ENCODE results near the gene ABCC4. TPM values are rescaled to one million over a fixed set of nuclear protein-coding genes. Genes with fewer than 3 reads are reported as not detected.

The ABCC4 gene
- total and polyA plus RNA-seq, 2 donors (not counting 1 experiment from before 2014, with no cell fraction given), result 35.2 to 98.8 TPM

DNA sequence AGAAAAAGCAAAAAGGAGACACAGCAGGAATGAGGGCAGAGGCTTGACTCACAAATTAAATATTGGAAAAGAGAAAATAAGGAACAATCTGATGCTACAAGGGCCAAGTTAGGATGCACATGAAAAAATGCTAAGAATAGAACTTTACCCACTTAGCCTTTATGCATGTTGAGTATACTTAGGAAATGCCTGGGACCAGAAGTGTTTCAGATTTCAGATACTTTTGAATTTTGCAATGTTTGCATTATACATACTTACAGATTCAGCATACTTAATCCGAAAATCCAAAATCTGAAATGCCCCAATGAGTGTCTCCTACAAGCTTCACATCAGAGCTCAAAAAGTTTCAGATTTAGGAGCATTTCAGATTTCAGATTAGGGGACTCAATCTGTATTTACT lies 262.3 kb downstream of the ABCC4 start:
- H3K4me1 ChIP-seq (ENCODE audit: control insufficient read depth, extremely low read depth, insufficient read depth, low read length), result no peaks in the 10 kb centered on the region
- no peak overlapping the region for H3K4me2 ChIP-seq (ENCODE audit: extremely low read depth, insufficient read depth, low read length)
- H4K20me1 ChIP-seq (ENCODE audit: control insufficient read depth, extremely low read depth, insufficient read depth, low read length), result no peaks in the 10 kb centered on the region
- DNase-seq (ENCODE audit: low read depth in 2 of 2), result no peak
- H3K79me2 ChIP-seq (ENCODE audit: control insufficient read depth, insufficient read depth, low read length), result no peaks in the 10 kb centered on the region
- no peak for TF ChIP-seq EZH2 (IDR thresholded peaks at IDR 0.05; ENCODE audit: low read length, missing control alignments)
- no peak overlapping the region for H2AFZ ChIP-seq (ENCODE audit: low read length)
- peaks cover 6% of the 10 kb centered on the region for H3K36me3 ChIP-seq (ENCODE audit: control insufficient read depth, insufficient read depth, low read length)
- no peak overlapping the region for H3K9ac ChIP-seq (ENCODE audit: insufficient read depth, low read length)
- no peaks in the 10 kb centered on the region for H3K27me3 ChIP-seq (ENCODE audit: control insufficient read depth, insufficient read depth, low read length)
- no peak overlapping the region for H3K27ac ChIP-seq (ENCODE audit: insufficient read depth, low read length)
- H3K9me3 ChIP-seq (ENCODE audit: control insufficient read depth, insufficient read depth, low read depth, low read length), result no peaks in the 10 kb centered on the region
- no peak overlapping the region for H3K4me3 ChIP-seq (replicated peaks in 1 of 4; ENCODE audit: control extremely low read depth in 1 of 4, insufficient read depth in 1 of 4, low read depth in 3 of 4, low read length in 4 of 4)

GRCh38 chr13:95035311-95036109 lies 265.7 kb downstream of the ABCC4 start:
- no peaks in the 10 kb centered on the region for H3K4me1 ChIP-seq (ENCODE audit: control insufficient read depth, extremely low read depth, insufficient read depth, low read length)
- H4K20me1 ChIP-seq (ENCODE audit: control insufficient read depth, extremely low read depth, insufficient read depth, low read length), result no peaks in the 10 kb centered on the region
- no peaks in the 10 kb centered on the region for H3K9me3 ChIP-seq (ENCODE audit: control insufficient read depth, insufficient read depth, low read depth, low read length)
- H3K9ac ChIP-seq (ENCODE audit: insufficient read depth, low read length), result no peak overlapping the region
- no peak overlapping the region for H3K27ac ChIP-seq (ENCODE audit: insufficient read depth, low read length)
- no peaks in the 10 kb centered on the region for H3K79me2 ChIP-seq (ENCODE audit: control insufficient read depth, insufficient read depth, low read length)
- H2AFZ ChIP-seq (ENCODE audit: low read length), result no peak overlapping the region
- H3K4me3 ChIP-seq (replicated peaks in 1 of 4; ENCODE audit: control extremely low read depth in 1 of 4, insufficient read depth in 1 of 4, low read depth in 3 of 4, low read length in 4 of 4), result no peak overlapping the region
- peaks cover 6% of the 10 kb centered on the region for H3K36me3 ChIP-seq (ENCODE audit: control insufficient read depth, insufficient read depth, low read length)
- no peak for TF ChIP-seq CTCF (conservative IDR thresholded peaks at IDR 0.05 in 1 of 2, IDR thresholded peaks at IDR 0.05 in 1 of 2; ENCODE audit: low read depth in 1 of 2, low read length in 2 of 2)
- H3K4me2 ChIP-seq (ENCODE audit: extremely low read depth, insufficient read depth, low read length), result no peak overlapping the region
- H3K27me3 ChIP-seq (ENCODE audit: control insufficient read depth, insufficient read depth, low read length), result no peaks in the 10 kb centered on the region
- no peak for DNase-seq (ENCODE audit: low read depth in 2 of 2)

DNA sequence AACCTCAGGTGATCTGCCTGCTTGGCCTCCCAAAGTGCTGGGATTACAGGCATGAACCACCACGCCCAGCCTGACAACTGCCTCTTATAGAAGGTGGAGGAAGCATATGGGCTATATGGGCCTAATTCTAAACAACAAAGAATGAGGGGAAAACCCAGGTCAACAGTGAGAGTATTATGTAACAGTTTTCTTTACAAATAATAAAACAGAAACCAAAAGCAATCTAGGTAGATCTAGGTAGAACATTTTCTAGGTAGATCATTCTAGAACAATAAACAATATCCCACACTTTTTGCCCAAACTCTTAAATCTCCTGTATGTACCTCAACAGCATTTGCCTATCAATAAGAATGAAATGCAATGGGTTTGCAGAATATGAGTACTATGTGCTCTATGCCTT lies 267.4 kb downstream of the ABCC4 start:
- Histone ChIP-seq H3K27ac (ENCODE audit: insufficient read depth, low read length) (no peak overlapping the region), H4K20me1 (ENCODE audit: control insufficient read depth, extremely low read depth, insufficient read depth, low read length) (no peaks in the 10 kb centered on the region), H3K4me2 (ENCODE audit: extremely low read depth, insufficient read depth, low read length) (no peak overlapping the region), H3K4me3 (replicated peaks in 1 of 4; ENCODE audit: control extremely low read depth in 1 of 4, insufficient read depth in 1 of 4, low read depth in 3 of 4, low read length in 4 of 4) (no peak overlapping the region), H2AFZ (ENCODE audit: low read length) (no peak overlapping the region), H3K4me1 (ENCODE audit: control insufficient read depth, extremely low read depth, insufficient read depth, low read length) (no peaks in the 10 kb centered on the region), H3K9me3 (ENCODE audit: control insufficient read depth, insufficient read depth, low read depth, low read length) (no peaks in the 10 kb centered on the region), H3K9ac (ENCODE audit: insufficient read depth, low read length) (no peak overlapping the region), H3K27me3 (ENCODE audit: control insufficient read depth, insufficient read depth, low read length) (no peaks in the 10 kb centered on the region), H3K79me2 (ENCODE audit: control insufficient read depth, insufficient read depth, low read length) (no peaks in the 10 kb centered on the region), H3K36me3 (ENCODE audit: control insufficient read depth, insufficient read depth, low read length) (peaks cover 6% of the 10 kb centered on the region)
- TF ChIP-seq CTCF (conservative IDR thresholded peaks at IDR 0.05 in 1 of 2, IDR thresholded peaks at IDR 0.05 in 1 of 2; ENCODE audit: low read depth in 1 of 2, low read length in 2 of 2) (no peak), EZH2 (IDR thresholded peaks at IDR 0.05; ENCODE audit: low read length, missing control alignments) (no peak)
- no peak for DNase-seq (ENCODE audit: low read depth in 2 of 2)
